Duodenal mucosa (tissue), 2 donors: ENCODE measurements around the gene NXT1.
A peak's percentile ranks its signal among the peaks of the same experiment; 100 is the strongest.
"Not testable (repeated sequence)": the region's sequence is repeated elsewhere in the genome, so short reads cannot be mapped to it uniquely, and the experiment has no call there.

Experiments used
- H3K27ac ChIP-seq: one replicate; pipeline ENCODE4 v1.7.0; 2013; ENCODE audit warnings: low read depth, low read length
- H3K27me3 ChIP-seq, 2 donors: one replicate each; pipeline ENCODE4 v1.7.0; 2013; ENCODE audit warnings: low read length in 2 of 2, control low read depth in 1 of 2; ENCODE audit not compliant: insufficient read depth in 2 of 2, control insufficient read depth in 1 of 2
- H3K36me3 ChIP-seq, 2 donors: one replicate each; pipeline ENCODE4 v1.7.0; 2013; ENCODE audit warnings: low read length in 2 of 2, control low read depth in 1 of 2; ENCODE audit not compliant: insufficient read depth in 2 of 2, control insufficient read depth in 1 of 2
- H3K4me1 ChIP-seq, 2 donors: one replicate each; pipeline ENCODE4 v1.7.0; 2013; ENCODE audit warnings: low read length in 2 of 2, control low read depth in 1 of 2; ENCODE audit not compliant: insufficient read depth in 2 of 2, control insufficient read depth in 1 of 2
- H3K4me3 ChIP-seq, 2 donors: one replicate each; pipeline ENCODE4 v1.7.0; 2013; ENCODE audit warnings: low read length in 2 of 2, low read depth in 1 of 2
- H3K9ac ChIP-seq, 2 donors: one replicate each; pipeline ENCODE4 v1.7.0; 2013; ENCODE audit warnings: low read length in 2 of 2, low read depth in 1 of 2
- H3K9me3 ChIP-seq, 2 donors: one replicate each; pipeline ENCODE4 v1.7.0; 2013; ENCODE audit warnings: low read length in 2 of 2, control low read depth in 1 of 2; ENCODE audit not compliant: control insufficient read depth in 1 of 2

The NXT1 gene

GRCh38 chr20:23343590-23343989, 7.0 kb upstream of the NXT1 start:
- no peak overlapping the region for H3K27ac ChIP-seq
- H3K36me3 ChIP-seq: no peaks in the 10 kb centered on the region
- H3K9ac ChIP-seq: no peak overlapping the region
- no peak overlapping the region for H3K4me3 ChIP-seq
- no peaks in the 10 kb centered on the region for H3K4me1 ChIP-seq
- H3K9me3 ChIP-seq: no peaks in the 10 kb centered on the region
- H3K27me3 ChIP-seq: no peaks in the 10 kb centered on the region

DNA sequence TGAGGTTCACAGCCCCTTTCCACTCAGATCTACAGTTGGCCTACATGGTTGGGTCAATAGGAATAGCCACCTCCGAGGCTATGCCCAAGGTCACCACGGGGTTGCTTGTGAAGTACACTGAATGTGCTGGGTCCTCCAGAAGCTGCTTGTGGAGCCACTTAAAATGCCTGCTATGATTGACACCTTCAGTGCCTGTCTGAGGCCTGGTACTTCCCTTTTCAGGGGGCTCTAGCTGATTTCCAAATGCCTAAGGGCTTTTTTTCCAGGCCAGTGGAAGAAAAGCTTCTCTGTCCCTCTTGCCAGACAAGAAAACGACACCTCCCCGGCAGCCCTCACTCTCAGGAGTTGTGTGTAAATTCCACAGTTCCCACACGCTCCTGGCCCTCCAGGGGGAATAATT, 6.3 kb upstream of the NXT1 start:
- Histone ChIP-seq H3K9me3 (no peaks in the 10 kb centered on the region), H3K9ac (no peak overlapping the region), H3K36me3 (no peaks in the 10 kb centered on the region), H3K27ac (no peak overlapping the region), H3K27me3 (no peaks in the 10 kb centered on the region), H3K4me3 (no peak overlapping the region), H3K4me1 (peaks cover 2 to 5% of the 10 kb centered on the region in 2 donors)

DNA sequence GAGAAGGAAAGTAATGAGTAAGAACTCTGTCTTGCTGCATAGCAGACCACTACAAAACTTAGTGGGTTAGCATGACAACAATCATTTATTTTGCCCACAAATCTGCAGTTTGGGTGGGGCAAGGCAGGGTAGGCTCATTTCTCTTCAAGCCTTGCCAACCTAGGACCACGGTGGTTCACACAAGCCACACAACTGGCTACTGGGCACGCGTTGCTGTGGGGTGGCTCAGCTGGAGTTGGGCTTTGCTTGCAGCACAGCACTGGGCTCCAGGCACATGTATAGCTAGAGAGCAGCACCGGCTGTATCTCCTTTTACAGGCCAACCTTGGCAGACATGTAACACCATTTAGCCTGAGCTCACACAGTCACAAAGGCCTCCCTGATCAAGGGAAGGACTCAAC, 4.6 kb upstream of the NXT1 start:
- no peak overlapping the region for H3K4me3 ChIP-seq
- no peaks in the 10 kb centered on the region for H3K9me3 ChIP-seq
- H3K27me3 ChIP-seq: no peaks in the 10 kb centered on the region
- no peak overlapping the region for H3K27ac ChIP-seq
- H3K36me3 ChIP-seq: no peaks in the 10 kb centered on the region
- H3K9ac ChIP-seq: no peak overlapping the region
- peaks cover 4 to 7% of the 10 kb centered on the region in 2 donors for H3K4me1 ChIP-seq

- Histone ChIP-seq H3K4me1 (peaks cover 17 to 18% of the 10 kb centered on the region in 2 donors), H3K27ac (no peak overlapping the region), H3K36me3 (no peaks in the 10 kb centered on the region), H3K9ac (no peak overlapping the region), H3K9me3 (no peaks in the 10 kb centered on the region), H3K27me3 (no peaks in the 10 kb centered on the region), H3K4me3 (no peak overlapping the region)
Measured at GRCh38 chr20:23347791-23348190, 2.8 kb upstream of the NXT1 start.

GRCh38 chr20:23348510-23348909, 2.1 kb upstream of the NXT1 start:
- H3K4me3 ChIP-seq, H3K27ac ChIP-seq, H3K9ac ChIP-seq, H3K27me3 ChIP-seq, H3K9me3 ChIP-seq, H3K36me3 ChIP-seq: not testable (repeated sequence)
- H3K4me1 ChIP-seq: peaks cover 17 to 18% of the 10 kb centered on the region in 2 donors

DNA sequence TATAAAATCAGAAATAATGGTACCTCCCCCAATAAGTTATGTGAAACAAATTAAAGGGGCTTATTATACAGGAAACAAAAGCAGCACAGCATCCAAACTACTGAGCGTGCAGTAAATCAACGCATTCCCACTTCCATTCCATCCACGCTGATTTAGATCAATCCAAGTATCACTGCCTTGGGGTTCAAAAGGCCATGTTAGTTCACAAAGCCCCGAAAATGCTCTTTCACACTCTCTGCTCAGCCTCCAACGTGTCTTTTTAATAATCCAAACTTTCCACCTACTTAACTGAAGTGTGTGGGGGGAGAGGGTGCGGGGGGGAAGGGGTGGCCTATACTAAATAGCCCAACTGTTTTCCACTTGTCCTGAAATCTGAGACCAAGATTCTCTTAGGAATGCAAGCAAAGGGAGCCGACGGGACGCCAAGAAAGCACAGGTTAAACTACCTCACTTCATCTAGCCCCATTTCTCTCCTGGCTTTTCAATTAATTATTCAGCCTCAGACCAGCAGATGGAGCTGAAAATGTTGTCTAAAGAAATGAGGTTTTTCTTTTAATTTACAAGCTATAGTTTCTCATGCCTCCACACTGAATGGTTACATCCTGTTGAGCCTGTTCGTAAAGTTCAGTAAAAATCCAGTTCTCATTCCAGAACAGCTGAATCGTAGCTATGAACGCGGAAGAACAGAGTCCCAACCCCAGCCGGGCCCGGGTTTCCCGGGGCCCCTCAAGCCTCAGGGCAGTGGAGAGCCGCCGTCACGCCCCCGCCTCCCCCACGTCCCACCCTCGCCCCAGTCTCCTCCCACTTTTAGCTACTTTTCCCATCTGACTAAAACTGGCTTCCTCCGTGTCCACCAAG, 1.0 kb upstream of the NXT1 start:
- peak overlapping the region; percentile 94 to 97 for H3K4me3 ChIP-seq
- peaks cover 8 to 10% of the 10 kb centered on the region in 2 donors for H3K36me3 ChIP-seq

DNA sequence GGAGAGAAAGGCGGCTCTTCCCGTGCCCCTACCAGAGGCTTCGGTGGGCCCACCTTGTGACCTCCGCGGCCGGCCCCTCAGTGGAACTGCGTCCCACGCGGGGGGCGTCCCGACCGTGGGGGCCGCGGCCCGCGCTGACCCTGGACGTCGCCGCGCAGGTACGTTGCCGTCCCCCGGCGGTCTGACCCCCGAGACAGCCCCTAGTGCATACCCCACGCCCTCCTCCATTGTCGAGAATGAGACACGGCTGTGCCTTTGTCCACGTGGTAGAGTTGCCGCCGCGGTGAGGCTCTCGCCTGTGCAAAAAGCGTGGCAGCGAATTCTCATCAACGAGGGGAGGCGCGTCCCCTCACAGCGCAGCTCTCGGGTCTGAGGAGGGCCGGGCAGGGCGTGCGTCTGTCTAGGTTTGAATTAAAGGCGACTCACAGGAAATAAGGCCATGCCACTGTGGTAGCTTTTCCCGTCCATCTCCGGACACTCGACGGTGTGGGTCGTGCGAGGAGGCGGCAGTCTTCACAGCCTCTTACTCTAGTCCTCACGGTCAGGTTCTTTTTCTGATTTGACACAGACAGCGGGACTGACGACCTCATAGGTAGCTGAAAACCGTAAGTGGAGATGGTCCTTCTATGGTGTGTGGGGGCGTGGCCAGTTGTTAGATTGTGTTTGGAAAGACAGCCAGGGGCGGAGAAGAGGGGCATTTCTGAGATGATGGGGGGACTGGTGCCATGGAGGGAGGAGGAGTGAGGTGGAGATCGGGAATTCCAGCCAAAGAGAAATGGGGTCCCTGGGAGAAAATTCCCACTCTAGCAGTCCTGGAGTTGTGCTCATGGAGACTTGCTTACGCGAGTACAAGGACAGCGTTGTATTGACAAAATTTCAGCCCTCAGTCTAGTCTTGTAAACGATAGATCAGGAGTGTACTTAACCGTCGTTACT, 580 bp downstream of the NXT1 start:
- peak overlapping the region; percentile 94 to 97 for H3K4me3 ChIP-seq
- no peaks in the 10 kb centered on the region for H3K9me3 ChIP-seq
- peaks cover 17 to 18% of the 10 kb centered on the region in 2 donors for H3K4me1 ChIP-seq
- no peaks in the 10 kb centered on the region for H3K27me3 ChIP-seq
- H3K36me3 ChIP-seq: peaks cover 14 to 21% of the 10 kb centered on the region in 2 donors
- H3K27ac ChIP-seq: peak overlapping the region; percentile 99
- peak overlapping the region; percentile 91 to 97 for H3K9ac ChIP-seq

More for the DNA sequence above, 1.0 kb upstream of the NXT1 start:
- H3K27me3 ChIP-seq: no peaks in the 10 kb centered on the region
- peaks cover 17 to 18% of the 10 kb centered on the region in 2 donors for H3K4me1 ChIP-seq
- no peaks in the 10 kb centered on the region for H3K9me3 ChIP-seq
- H3K27ac ChIP-seq: peak overlapping the region; percentile 99
- peak overlapping the region; percentile 91 to 97 for H3K9ac ChIP-seq

GRCh38 chr20:23356203-23356602, 5.6 kb downstream of the NXT1 start:
- H3K9ac ChIP-seq: no peak overlapping the region
- H3K4me1 ChIP-seq: peaks cover 38 to 40% of the 10 kb centered on the region in 2 donors
- H3K27me3 ChIP-seq: no peaks in the 10 kb centered on the region
- no peaks in the 10 kb centered on the region for H3K9me3 ChIP-seq
- H3K27ac ChIP-seq: no peak overlapping the region
- H3K36me3 ChIP-seq: peaks cover 14 to 22% of the 10 kb centered on the region in 2 donors
- no peak overlapping the region for H3K4me3 ChIP-seq

- H3K9ac ChIP-seq: peak overlapping the region; percentile 74 to 77
- no peaks in the 10 kb centered on the region for H3K27me3 ChIP-seq
- peak overlapping the region; percentile 88 for H3K27ac ChIP-seq
- H3K36me3 ChIP-seq: peaks cover 14 to 22% of the 10 kb centered on the region in 2 donors
- H3K4me1 ChIP-seq: peaks cover 31 to 35% of the 10 kb centered on the region in 2 donors
- peak overlapping the region; percentile 71 to 77 for H3K4me3 ChIP-seq
- H3K9me3 ChIP-seq: no peaks in the 10 kb centered on the region
Measured at GRCh38 chr20:23357767-23358562, 7.4 kb downstream of the NXT1 start.
